GM12878 (cell line): ENCODE results near the gene NIPA2. TPM values are rescaled to one million over a fixed set of nuclear protein-coding genes. Genes with fewer than 3 reads are reported as not detected.

ENCODE experiments used
- ATAC-seq: fragments of 200-7000 bp; cut with Tn5 transposase; 3 replicates; pipeline ENCODE4 v1.9.1; 2020; ENCODE audit warnings: mild to moderate bottlenecking, moderate library complexity
- BruUV-seq: library from RNA; stranded (reverse); fragments of 400-500 nt; replicated peaks from 2 replicates; lab custom pipeline; 2021; lab: Mats Ljungman, UMichigan
- CTCF ChIA-PET: fragments of 300-600 bp; sonication (Branson Sonifier 250); formaldehyde crosslinking; extraction: SDS; loops from one replicate; lab custom pipeline; 2021; ENCODE audit warnings: inconsistent platforms; lab: Yijun Ruan, JAX
- POLR2A ChIA-PET: fragments of 350-600 bp; formaldehyde crosslinking; extraction: SDS; loops from one replicate; lab custom pipeline; 2021; ENCODE audit warnings: inconsistent platforms; lab: Charles Lee
- RAD21 ChIA-PET: fragments of 300-600 bp; sonication (Branson Sonifier 250); formaldehyde crosslinking; loops from one replicate; lab custom pipeline; 2023; ENCODE audit warnings: antibody characterized with exemption; ENCODE audit not compliant: unreplicated experiment; lab: Charles Lee
- SMC1A ChIA-PET: fragments of 300-600 bp; sonication (Branson Sonifier 250); formaldehyde crosslinking; loops from one replicate; lab custom pipeline; 2023; ENCODE audit not compliant: unreplicated experiment, uncharacterized antibody; lab: Charles Lee
- DNase-seq: peaks from one replicate; pipeline ENCODE4 v3.0.0-alpha.2; 2011; ENCODE audit warnings: low read depth, low spot score
- FAIRE-seq: peaks from 3 replicates; lab custom pipeline; 2011; peaks lifted over from hg19 to GRCh38; lab: Jason Lieb, UNC
- H2AFZ ChIP-seq: 2 replicates; pipeline ENCODE4 v1.6.0; 2011; ENCODE audit warnings: low read depth, low read length, control low read depth; ENCODE audit not compliant: control insufficient read depth
- H3K27ac ChIP-seq: 2 replicates; pipeline ENCODE4 v1.5.1; 2011; ENCODE audit warnings: control low read depth; ENCODE audit not compliant: control insufficient read depth, insufficient read depth
- H3K27me3 ChIP-seq, 2 experiments: replicated peaks in 1 of 2; 2 replicates each; pipeline versions ENCODE4 v1.6.0 to v1.6.1; 2011; ENCODE audit warnings: low read length in 1 of 2; ENCODE audit not compliant: control insufficient read depth in 2 of 2, insufficient read depth in 2 of 2
- H3K36me3 ChIP-seq, 2 experiments: 2 replicates each; pipeline ENCODE4 v1.5.1; 2011; ENCODE audit warnings: low read length in 1 of 2; ENCODE audit not compliant: control insufficient read depth in 2 of 2, insufficient read depth in 2 of 2
- H3K4me1 ChIP-seq: 2 replicates; pipeline ENCODE4 v1.6.1; 2011; ENCODE audit warnings: mild to moderate bottlenecking, low read length, moderate library complexity, mixed read lengths; ENCODE audit not compliant: control insufficient read depth, insufficient read depth
- H3K4me2 ChIP-seq: 2 replicates; pipeline ENCODE4 v1.6.0; 2011; ENCODE audit warnings: control low read depth; ENCODE audit not compliant: control insufficient read depth, insufficient read depth
- H3K4me3 ChIP-seq: fragments of 200-600 bp; sonication (generic); 2 replicates; pipeline ENCODE4 v1.5.1; 2016
- H3K79me2 ChIP-seq: 2 replicates; pipeline ENCODE4 v1.6.0; 2011; ENCODE audit warnings: low read length; ENCODE audit not compliant: control insufficient read depth, insufficient read depth
- H3K9ac ChIP-seq: 2 replicates; pipeline ENCODE4 v1.8.0; 2011; ENCODE audit warnings: low read length, control low read depth, mixed read lengths; ENCODE audit not compliant: control insufficient read depth, insufficient read depth
- H3K9me3 ChIP-seq: replicated peaks from 3 replicates; pipeline ENCODE4 v1.5.1; 2011; ENCODE audit warnings: mild to moderate bottlenecking, low read length; ENCODE audit not compliant: control insufficient read depth, insufficient read depth
- H4K20me1 ChIP-seq: 2 replicates; pipeline ENCODE4 v1.6.0; 2011; ENCODE audit not compliant: control insufficient read depth, insufficient read depth
- BACH1 ChIP-seq: fragments of 450-650 bp; IDR thresholded peaks from 2 replicates; pipeline ENCODE4 v1.6.1; 2017; ENCODE audit warnings: mild to moderate bottlenecking, borderline replicate concordance
- CHD4 ChIP-seq: fragments of 200-600 bp; sonication (generic); IDR thresholded peaks from 2 replicates; pipeline ENCODE4 v1.6.1; 2016; ENCODE audit warnings: mild to moderate bottlenecking
- EGR1 ChIP-seq, 2 experiments: IDR thresholded peaks; 1 replicate in 1 of 2; 2 replicates in 1 of 2; pipeline ENCODE4 v1.6.1; 2011 to 2012; ENCODE audit warnings: low read depth in 2 of 2, low read length in 2 of 2, borderline replicate concordance in 1 of 2, mild to moderate bottlenecking in 1 of 2, moderate library complexity in 1 of 2
- EP300 ChIP-seq, 2 experiments: fragments of 150-350 bp in 1 of 2; IDR thresholded peaks; 2 replicates each; pipeline ENCODE4 v1.6.1; 2011 to 2012; ENCODE audit warnings: low read depth in 2 of 2, low read length in 2 of 2, borderline replicate concordance in 1 of 2, improper control_type of control experiment in 1 of 2, inconsistent platforms in 1 of 2; ENCODE audit not compliant: control insufficient read depth in 1 of 2
- FOXK2 ChIP-seq: fragments of 450-650 bp; IDR thresholded peaks from 2 replicates; pipeline ENCODE4 v1.6.1; 2017; ENCODE audit warnings: mild to moderate bottlenecking, moderate library complexity
- IRF4 ChIP-seq: IDR thresholded peaks from 2 replicates; pipeline ENCODE4 v1.6.1; 2011; ENCODE audit warnings: low read depth, low read length
- MTA3 ChIP-seq: IDR thresholded peaks from 2 replicates; pipeline ENCODE4 v1.6.1; 2012; ENCODE audit warnings: low read length, inconsistent platforms, borderline replicate concordance
- NFYA ChIP-seq: IDR thresholded peaks from 2 replicates; pipeline ENCODE4 v1.6.1; 2011; ENCODE audit warnings: low read depth, mild to moderate bottlenecking, low read length, improper control_type of control experiment, borderline replicate concordance
- NR2C2 ChIP-seq: IDR thresholded peaks from 2 replicates; pipeline ENCODE4 v1.6.1; 2011; ENCODE audit warnings: borderline replicate concordance, low read depth; ENCODE audit not compliant: control insufficient read depth, insufficient read length
- RELA ChIP-seq: fragments of 450-650 bp; IDR thresholded peaks from 2 replicates; pipeline ENCODE4 v1.8.0; 2014; ENCODE audit warnings: borderline replicate concordance; ENCODE audit not compliant: partially characterized antibody
- RUNX3 ChIP-seq: IDR thresholded peaks from 2 replicates; pipeline ENCODE4 v1.6.1; 2012; ENCODE audit warnings: low read length, inconsistent platforms
- SIX5 ChIP-seq: IDR thresholded peaks from 2 replicates; pipeline ENCODE4 v1.6.1; 2011; ENCODE audit warnings: mild to moderate bottlenecking, low read depth, low read length, moderate library complexity; ENCODE audit not compliant: severe bottlenecking
- SMAD1 ChIP-seq: fragments of 450-650 bp; IDR thresholded peaks from 2 replicates; pipeline ENCODE4 v1.6.1; 2018; ENCODE audit warnings: mild to moderate bottlenecking, low read depth; ENCODE audit not compliant: partially characterized antibody
- SREBF1 ChIP-seq: IDR thresholded peaks from 2 replicates; pipeline ENCODE4 v1.6.1; 2012; ENCODE audit warnings: mild to moderate bottlenecking, low read length
- SUPT20H ChIP-seq: IDR thresholded peaks from 2 replicates; pipeline ENCODE4 v1.6.1; 2011; ENCODE audit warnings: low read depth, mild to moderate bottlenecking, low read length, moderate library complexity, borderline replicate concordance; ENCODE audit not compliant: control insufficient read depth
- TCF12 ChIP-seq: IDR thresholded peaks from 2 replicates; pipeline ENCODE4 v1.6.1; 2011; ENCODE audit warnings: low read depth, mild to moderate bottlenecking, low read length
- WGBS: methylation state at CpG from one replicate; pipeline ENCODE4 v1.1.6; 2016; ENCODE audit warnings: low lambda C conversion rate; ENCODE audit not compliant: insufficient replicate concordance, insufficient coverage; ENCODE audit errors: missing lambda C conversion rate; 5-methylcytosine and 5-hydroxymethylcytosine counted together
- in situ Hi-C: fragments of 300-500 bp; cut with MboI; formaldehyde crosslinking; loops from 9 replicates; pipeline ENCODE4 v1.14.3; 2018; ENCODE audit warnings: mixed read lengths
- intact Hi-C: fragments of 100-400 bp; cut with micrococcal nuclease; formaldehyde crosslinking; loops from one replicate; pipeline ENCODE4 v1.14.2; 2022; ENCODE audit not compliant: unreplicated experiment
- polyA plus RNA-seq, 11 experiments: library from polyadenylated mRNA; depleted of rRNA in 4 of 11; unstranded in 6 of 11; stranded (reverse) in 5 of 11; fragments of >200 nt; fragmentation: Nextera tagmentation in 4 of 11; fragmentation: Illumina TruSeq in 1 of 11; extraction: Ambion mirVana in 4 of 11; extraction: Trizol in 1 of 11; gene quantifications; 1 replicate in 1 of 11; 2 replicates in 10 of 11; pipeline versions ENCODE4 v1.2.1 to v1.2.3, GENCODE V29; 2011 to 2016; ENCODE audit warnings: inconsistent platforms in 2 of 11, missing spikeins in 2 of 11, low read depth in 1 of 11
- total RNA-seq, 4 experiments: library from RNA; depleted of rRNA in 3 of 4; stranded (reverse); fragments of >200 nt in 3 of 4; fragmentation: Illumina TruSeq in 1 of 4; extraction: Trizol in 1 of 4; gene quantifications; 2 replicates each; pipeline versions ENCODE4 v1.2.1 to v1.2.3, GENCODE V29; 2013 to 2021
- TF ChIP-seq, protein P1 (sequence below): fragments of 450-650 bp; IDR thresholded peaks from 2 replicates; pipeline ENCODE4 v1.6.1; 2014; ENCODE audit warnings: mild to moderate bottlenecking
- TF ChIP-seq, protein P2 (sequence below): fragments of 450-650 bp; IDR thresholded peaks from 2 replicates; pipeline ENCODE4 v1.6.1; 2017; ENCODE audit warnings: mild to moderate bottlenecking, low read depth, inconsistent platforms; ENCODE audit not compliant: poor library complexity, severe bottlenecking
- TF ChIP-seq, protein P3 (sequence below): fragments of 450-650 bp; IDR thresholded peaks from 2 replicates; pipeline ENCODE4 v1.6.1; 2018; ENCODE audit warnings: mild to moderate bottlenecking, low read depth, moderate library complexity; ENCODE audit not compliant: partially characterized antibody

NIPA2 gene
- total and polyA plus RNA-seq, 10 of the 15 experiments (the other 5 are each of a cell fraction or from before 2014, with no cell fraction given) = 24.4 to 159 (median 96.5) TPM

DNA sequence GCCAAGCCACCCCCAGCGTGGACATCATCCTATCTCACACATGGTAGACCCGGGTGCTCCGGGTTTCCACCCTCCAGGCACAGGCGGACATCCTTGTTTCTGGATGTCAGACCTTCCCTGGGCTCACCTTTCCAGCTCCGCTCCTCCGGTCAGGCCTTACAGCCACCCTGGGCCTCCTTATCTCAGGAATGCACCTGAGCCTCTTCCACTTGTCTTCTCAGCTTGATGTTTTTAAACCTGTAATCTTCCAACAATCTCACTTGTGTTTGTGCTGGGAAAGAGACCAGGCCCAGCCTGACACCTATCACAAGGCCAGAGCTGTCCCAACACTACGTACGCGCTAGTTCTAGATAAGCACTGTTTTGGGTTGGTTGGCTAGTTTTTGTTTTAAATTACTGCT, 53.9 kb downstream of the NIPA2 start:
- Histone ChIP-seq H3K9me3 (no peaks in the 10 kb centered on the region), H3K36me3 (peaks cover 4 to 9% of the 10 kb centered on the region in 2 experiments; a peak in 2 of 4 replicates), H3K9ac (no peak overlapping the region), H3K27me3 (no peaks in the 10 kb centered on the region), H2AFZ (no peak overlapping the region), H3K4me1 (no peaks in the 10 kb centered on the region), H3K4me2 (no peak overlapping the region), H3K79me2 (no peaks in the 10 kb centered on the region)
- POLR2A ChIA-PET = no interaction called here
- no peak for DNase-seq
- WGBS = 83% methylated on average over 9 of the region's 9 CpGs
- SMC1A ChIA-PET = no interaction called here
- TF ChIP-seq, protein P1, sequence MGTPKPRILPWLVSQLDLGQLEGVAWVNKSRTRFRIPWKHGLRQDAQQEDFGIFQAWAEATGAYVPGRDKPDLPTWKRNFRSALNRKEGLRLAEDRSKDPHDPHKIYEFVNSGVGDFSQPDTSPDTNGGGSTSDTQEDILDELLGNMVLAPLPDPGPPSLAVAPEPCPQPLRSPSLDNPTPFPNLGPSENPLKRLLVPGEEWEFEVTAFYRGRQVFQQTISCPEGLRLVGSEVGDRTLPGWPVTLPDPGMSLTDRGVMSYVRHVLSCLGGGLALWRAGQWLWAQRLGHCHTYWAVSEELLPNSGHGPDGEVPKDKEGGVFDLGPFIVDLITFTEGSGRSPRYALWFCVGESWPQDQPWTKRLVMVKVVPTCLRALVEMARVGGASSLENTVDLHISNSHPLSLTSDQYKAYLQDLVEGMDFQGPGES = no peak
- TF ChIP-seq RUNX3 (no peak), IRF4 (no peak), EGR1 (IDR thresholded peaks at IDR 0.05; ENCODE audit: borderline replicate concordance in 1 of 2, low read depth in 2 of 2, low read length in 2 of 2) (no peak), NR2C2 (no peak), CHD4 (no peak), SREBF1 (no peak), TCF12 (no peak), BACH1 (no peak), EP300 (IDR thresholded peaks at IDR 0.05; ENCODE audit: borderline replicate concordance in 1 of 2, control insufficient read depth in 1 of 2, low read depth in 2 of 2, low read length in 2 of 2) (no peak), NFYA (no peak), SUPT20H (no peak), SMAD1 (no peak), RELA (no peak), FOXK2 (no peak), SIX5 (no peak), MTA3 (no peak)
- TF ChIP-seq, protein P2, sequence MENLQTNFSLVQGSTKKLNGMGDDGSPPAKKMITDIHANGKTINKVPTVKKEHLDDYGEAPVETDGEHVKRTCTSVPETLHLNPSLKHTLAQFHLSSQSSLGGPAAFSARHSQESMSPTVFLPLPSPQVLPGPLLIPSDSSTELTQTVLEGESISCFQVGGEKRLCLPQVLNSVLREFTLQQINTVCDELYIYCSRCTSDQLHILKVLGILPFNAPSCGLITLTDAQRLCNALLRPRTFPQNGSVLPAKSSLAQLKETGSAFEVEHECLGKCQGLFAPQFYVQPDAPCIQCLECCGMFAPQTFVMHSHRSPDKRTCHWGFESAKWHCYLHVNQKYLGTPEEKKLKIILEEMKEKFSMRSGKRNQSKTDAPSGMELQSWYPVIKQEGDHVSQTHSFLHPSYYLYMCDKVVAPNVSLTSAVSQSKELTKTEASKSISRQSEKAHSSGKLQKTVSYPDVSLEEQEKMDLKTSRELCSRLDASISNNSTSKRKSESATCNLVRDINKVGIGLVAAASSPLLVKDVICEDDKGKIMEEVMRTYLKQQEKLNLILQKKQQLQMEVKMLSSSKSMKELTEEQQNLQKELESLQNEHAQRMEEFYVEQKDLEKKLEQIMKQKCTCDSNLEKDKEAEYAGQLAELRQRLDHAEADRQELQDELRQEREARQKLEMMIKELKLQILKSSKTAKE = no peak
- TF ChIP-seq, protein P3, sequence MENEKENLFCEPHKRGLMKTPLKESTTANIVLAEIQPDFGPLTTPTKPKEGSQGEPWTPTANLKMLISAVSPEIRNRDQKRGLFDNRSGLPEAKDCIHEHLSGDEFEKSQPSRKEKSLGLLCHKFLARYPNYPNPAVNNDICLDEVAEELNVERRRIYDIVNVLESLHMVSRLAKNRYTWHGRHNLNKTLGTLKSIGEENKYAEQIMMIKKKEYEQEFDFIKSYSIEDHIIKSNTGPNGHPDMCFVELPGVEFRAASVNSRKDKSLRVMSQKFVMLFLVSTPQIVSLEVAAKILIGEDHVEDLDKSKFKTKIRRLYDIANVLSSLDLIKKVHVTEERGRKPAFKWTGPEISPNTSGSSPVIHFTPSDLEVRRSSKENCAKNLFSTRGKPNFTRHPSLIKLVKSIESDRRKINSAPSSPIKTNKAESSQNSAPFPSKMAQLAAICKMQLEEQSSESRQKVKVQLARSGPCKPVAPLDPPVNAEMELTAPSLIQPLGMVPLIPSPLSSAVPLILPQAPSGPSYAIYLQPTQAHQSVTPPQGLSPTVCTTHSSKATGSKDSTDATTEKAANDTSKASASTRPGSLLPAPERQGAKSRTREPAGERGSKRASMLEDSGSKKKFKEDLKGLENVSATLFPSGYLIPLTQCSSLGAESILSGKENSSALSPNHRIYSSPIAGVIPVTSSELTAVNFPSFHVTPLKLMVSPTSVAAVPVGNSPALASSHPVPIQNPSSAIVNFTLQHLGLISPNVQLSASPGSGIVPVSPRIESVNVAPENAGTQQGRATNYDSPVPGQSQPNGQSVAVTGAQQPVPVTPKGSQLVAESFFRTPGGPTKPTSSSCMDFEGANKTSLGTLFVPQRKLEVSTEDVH = no peak
- TF ChIP-seq, all 136 proteins: peak for 0
- ATAC-seq = no peak
- CTCF ChIA-PET = no interaction called here
- Histone ChIP-seq H3K4me3 (no peak overlapping the region), H4K20me1 (no peaks in the 10 kb centered on the region), H3K27ac (no peak overlapping the region)
- in situ Hi-C loops (loop anchor here (10.0 kb wide), 1 partner anchor 52 kb away; no protein-coding TSS in a partner anchor), intact Hi-C loops (no loop called here)
- no TSS peak for BruUV-seq
- FAIRE-seq = no peak
- RAD21 ChIA-PET = interaction anchor here (0.9 kb wide), 1 partner anchor 52 kb away, joined by 3 read pairs; no protein-coding TSS in a partner anchor
